SK-N-SH (cell line): ENCODE measurements around the gene SPI1. TPM values are rescaled to one million over a fixed set of nuclear protein-coding genes. Genes with fewer than 3 reads are reported as not detected.

Source experiments
- CTCF ChIA-PET: fragments of 300-600, 350-600 bp; formaldehyde crosslinking; extraction: SDS; loops from one replicate; lab custom pipeline; 2021; lab: Yijun Ruan, JAX
- POLR2A ChIA-PET: fragments of 350-600 bp; sonication (Branson Sonifier 250); formaldehyde crosslinking; extraction: SDS; loops from one replicate; lab custom pipeline; 2020; ENCODE audit warnings: antibody characterized with exemption, inconsistent platforms; lab: Yijun Ruan, JAX
- DNase-seq: peaks from one replicate; pipeline ENCODE4 v3.0.0; 2012
- H2AFZ ChIP-seq: fragments of 200-600 bp; sonication (generic); 2 replicates; pipeline ENCODE4 v1.8.1; 2016; ENCODE audit warnings: antibody characterized with exemption, mild to moderate bottlenecking, low read depth
- H3F3A ChIP-seq: fragments of 200-600 bp; sonication (generic); replicated peaks from 2 replicates; pipeline ENCODE3; 2016; ENCODE audit warnings: antibody characterized with exemption, mild to moderate bottlenecking; ENCODE audit not compliant: insufficient read depth
- H3K27ac ChIP-seq, 2 experiments: fragments of 200-500 bp in 1 of 2; fragments of 200-600 bp in 1 of 2; sonication (Bioruptor generic) in 1 of 2; sonication (generic), shearing (Covaris generic) in 1 of 2; 2 replicates each; pipeline versions ENCODE4 v1.5.1 to v1.6.1; 2014 to 2016; ENCODE audit warnings: low read depth in 2 of 2, inconsistent platforms in 1 of 2, low read length in 1 of 2, mild to moderate bottlenecking in 1 of 2, mixed read lengths in 1 of 2
- H3K27me3 ChIP-seq: fragments of 200-600 bp; sonication (generic), shearing (Covaris generic); 2 replicates; pipeline ENCODE4 v1.6.1; 2016; ENCODE audit warnings: mixed run types; ENCODE audit not compliant: insufficient read depth
- H3K36me3 ChIP-seq, 2 experiments: fragments of 200-500 bp in 1 of 2; fragments of 200-600 bp in 1 of 2; sonication (Bioruptor generic) in 1 of 2; sonication (generic) in 1 of 2; replicated peaks in 1 of 2; 2 replicates each; pipeline versions ENCODE3 to v1.5.1; 2014 to 2016; ENCODE audit warnings: low read length in 1 of 2, mild to moderate bottlenecking in 1 of 2; ENCODE audit not compliant: insufficient read depth in 2 of 2, control insufficient read depth in 1 of 2
- H3K4me1 ChIP-seq, 2 experiments: fragments of 200-500 bp in 1 of 2; fragments of 200-600 bp in 1 of 2; sonication (Bioruptor generic) in 1 of 2; sonication (generic), shearing (Covaris generic) in 1 of 2; 2 replicates each; pipeline versions ENCODE4 v1.5.1 to v1.6.1; 2014 to 2016; ENCODE audit warnings: low read depth in 1 of 2, low read length in 1 of 2, mixed run types in 1 of 2; ENCODE audit not compliant: insufficient read depth in 2 of 2, control insufficient read depth in 1 of 2
- H3K4me2 ChIP-seq: fragments of 200-600 bp; sonication (generic), shearing (Covaris generic); 2 replicates; pipeline ENCODE4 v1.6.1; 2017; ENCODE audit warnings: mixed run types
- H3K4me3 ChIP-seq, 2 experiments: fragments of 200-500 bp in 1 of 2; fragments of 200-600 bp in 1 of 2; sonication (Bioruptor generic) in 1 of 2; sonication (generic), shearing (Covaris generic) in 1 of 2; 2 replicates each; pipeline versions ENCODE4 v1.5.1 to v1.8.1; 2014 to 2016; ENCODE audit warnings: low read depth in 2 of 2, inconsistent platforms in 1 of 2, low read length in 1 of 2, mild to moderate bottlenecking in 1 of 2, mixed read lengths in 1 of 2, moderate library complexity in 1 of 2
- H3K79me2 ChIP-seq: fragments of 200-600 bp; sonication (generic); 2 replicates; pipeline ENCODE4 v1.8.1; 2017; ENCODE audit warnings: mild to moderate bottlenecking; ENCODE audit not compliant: insufficient read depth
- H3K9ac ChIP-seq: fragments of 200-600 bp; sonication (generic); 2 replicates; pipeline ENCODE4 v1.6.1; 2017; ENCODE audit warnings: mixed run types
- H3K9me2 ChIP-seq: fragments of 200-600 bp; sonication (generic); 2 replicates; pipeline ENCODE4 v1.6.1; 2017; ENCODE audit warnings: mixed run types
- H3K9me3 ChIP-seq: fragments of 200-600 bp; sonication (generic); 2 replicates; pipeline ENCODE4 v1.6.1; 2017; ENCODE audit warnings: mixed run types, mild to moderate bottlenecking, moderate library complexity
- H4K20me1 ChIP-seq: fragments of 200-600 bp; sonication (generic); 2 replicates; pipeline ENCODE4 v1.6.1; 2017; ENCODE audit warnings: mild to moderate bottlenecking, mixed run types; ENCODE audit not compliant: insufficient read depth
- CHD2 ChIP-seq: fragments of 150-350 bp; IDR thresholded peaks from 2 replicates; pipeline ENCODE4 v1.6.1; 2018; ENCODE audit warnings: low read length; ENCODE audit not compliant: partially characterized antibody
- ELF1 ChIP-seq: IDR thresholded peaks from 2 replicates; pipeline ENCODE4 v1.4.0; 2012
- EP300 ChIP-seq, 2 experiments: IDR thresholded peaks; 2 replicates each; pipeline versions ENCODE4 v1.4.0 to v1.6.1; 2012; ENCODE audit warnings: borderline replicate concordance in 1 of 2, low read depth in 1 of 2, low read length in 1 of 2
- EZH2phosphoT487 ChIP-seq: fragments of 200-600 bp; sonication (generic); IDR thresholded peaks from 2 replicates; pipeline ENCODE4 v1.6.1; 2017; ENCODE audit warnings: low read depth, mixed run types, mild to moderate bottlenecking, antibody characterized with exemption, moderate library complexity, borderline replicate concordance
- GABPA ChIP-seq: IDR thresholded peaks from 2 replicates; pipeline ENCODE4 v1.4.0; 2012; ENCODE audit warnings: low read depth, mild to moderate bottlenecking
- GATA2 ChIP-seq: sonication (generic); formaldehyde crosslinking; IDR thresholded peaks from 2 replicates; pipeline ENCODE4 v1.5.0; 2020; ENCODE audit warnings: mild to moderate bottlenecking, missing genetic modification reagents
- MXI1 ChIP-seq: IDR thresholded peaks from 2 replicates; pipeline ENCODE4 v1.6.1; 2012; ENCODE audit warnings: mild to moderate bottlenecking, low read depth, low read length, improper control_type of control experiment
- NFIC ChIP-seq: IDR thresholded peaks from 2 replicates; pipeline ENCODE4 v1.4.0; 2012; ENCODE audit warnings: borderline replicate concordance
- POLR2AphosphoS5 ChIP-seq: IDR thresholded peaks from 2 replicates; pipeline ENCODE4 v1.6.1; 2012; ENCODE audit warnings: low read depth, low read length
- RCOR1 ChIP-seq: fragments of 150-350 bp; IDR thresholded peaks from 2 replicates; pipeline ENCODE4 v1.6.1; 2017; ENCODE audit warnings: antibody characterized with exemption, low read length
- RFX5 ChIP-seq: IDR thresholded peaks from 2 replicates; pipeline ENCODE4 v1.6.1; 2012; ENCODE audit warnings: mild to moderate bottlenecking, improper control_type of control experiment, low read length
- RXRA ChIP-seq: IDR thresholded peaks from 2 replicates; pipeline ENCODE4 v1.4.0; 2012; ENCODE audit warnings: low read depth, mild to moderate bottlenecking, borderline replicate concordance
- SMC3 ChIP-seq: IDR thresholded peaks from 2 replicates; pipeline ENCODE4 v1.6.1; 2012; ENCODE audit warnings: low read depth, low read length, improper control_type of control experiment
- TAF1 ChIP-seq: IDR thresholded peaks from 2 replicates; pipeline ENCODE4 v1.6.1; 2012; ENCODE audit warnings: low read depth, mild to moderate bottlenecking, low read length, moderate library complexity, borderline replicate concordance
- YY1 ChIP-seq: IDR thresholded peaks from 2 replicates; pipeline ENCODE4 v1.4.0; 2012; ENCODE audit warnings: low read depth, mild to moderate bottlenecking
- WGBS: methylation state at CpG from one replicate; pipeline ENCODE4 v1.1.6; 2017; ENCODE audit warnings: low lambda C conversion rate; 5-methylcytosine and 5-hydroxymethylcytosine counted together
- polyA plus RNA-seq, 3 experiments: library from polyadenylated mRNA; depleted of rRNA; stranded (reverse); fragments of >200 nt; gene quantifications; 2 replicates each; pipeline ENCODE4 v1.2.3, GENCODE V29; 2012
- TF ChIP-seq, protein P1 (sequence below): IDR thresholded peaks from 2 replicates; pipeline ENCODE4; 2012
- TF ChIP-seq, protein P2 (sequence below): IDR thresholded peaks from 2 replicates; pipeline ENCODE4 v1.4.0; 2012; ENCODE audit warnings: low read depth, borderline replicate concordance
- TF ChIP-seq, protein P3 (sequence below): IDR thresholded peaks from 2 replicates; pipeline ENCODE4 v1.6.1; 2012; ENCODE audit warnings: mild to moderate bottlenecking, low read depth, low read length, moderate library complexity
- TF ChIP-seq, protein P4 (sequence below): IDR thresholded peaks from 2 replicates; pipeline ENCODE4 v1.4.0; 2012; ENCODE audit warnings: low read depth, borderline replicate concordance
- TF ChIP-seq, protein P5 (sequence below): fragments of 150-350 bp; IDR thresholded peaks from 2 replicates; pipeline ENCODE4 v1.6.1; 2017; ENCODE audit warnings: antibody characterized with exemption, low read length, low read depth, borderline replicate concordance
- TF ChIP-seq, protein P6 (sequence below): IDR thresholded peaks from 2 replicates; pipeline ENCODE4 v1.4.0; 2012; ENCODE audit warnings: low read depth

SPI1 gene
- polyA plus RNA-seq, 1 of the 3 experiments (the other 2 are of a cell fraction): not detected

DNA sequence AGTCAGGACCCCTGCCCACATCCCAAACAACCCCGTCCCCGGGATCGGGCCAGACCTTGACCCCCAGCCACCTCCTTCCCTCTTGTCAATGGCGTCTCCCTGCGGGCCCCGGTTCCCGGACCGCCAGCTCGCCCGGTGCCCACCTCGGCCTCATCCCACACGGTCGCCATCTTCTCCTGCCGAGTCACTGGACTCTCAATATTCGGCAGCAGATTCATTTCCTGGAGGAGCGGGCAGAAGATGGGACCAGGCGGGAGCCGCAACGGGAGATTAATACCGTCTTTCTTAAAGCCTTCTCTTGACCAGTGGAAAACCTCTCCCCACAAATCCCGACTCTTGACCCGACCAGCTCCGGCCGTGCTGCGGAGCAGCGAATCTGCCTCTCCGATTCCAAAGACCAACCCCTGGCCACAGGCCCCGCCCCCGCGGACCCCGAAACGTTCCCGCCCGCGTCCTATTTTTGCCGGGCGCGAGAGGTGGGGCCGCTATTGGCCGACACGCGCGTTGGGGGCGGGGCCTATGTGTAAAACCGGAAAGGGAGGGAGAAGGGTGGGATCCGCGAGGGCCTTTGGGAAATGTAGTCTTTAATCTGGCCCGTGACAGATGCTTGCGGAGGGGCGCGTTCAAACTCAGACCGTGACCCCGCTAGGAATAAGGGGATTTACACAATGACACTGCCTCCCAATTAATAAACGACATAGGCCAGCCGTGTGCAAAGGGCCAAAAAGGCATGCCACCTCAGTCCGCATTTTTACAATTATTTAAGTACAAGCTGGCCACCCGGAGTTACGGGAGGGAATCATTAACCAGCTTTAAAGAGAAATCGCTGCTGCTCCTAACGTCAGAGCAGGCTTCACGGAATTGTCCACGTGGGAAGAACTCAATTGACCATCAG lies 48.0 kb upstream of the SPI1 start, which contains the start of gene PSMC3:
TSS of gene PSMC3 (minus strand) at position 378 of the 895 bp plus-strand sequence. CDS start at position 218, 160 bp downstream.
- peak within 1 kb of the TSS; percentile 82 to 91 for H3K27ac ChIP-seq
- no peaks in the 10 kb centered on the region for H3K9me3 ChIP-seq
- H4K20me1 ChIP-seq: no peaks in the 10 kb centered on the region
- POLR2A ChIA-PET: interaction anchor here (0.7 to 2.3 kb wide), 5 partner anchors 9 to 1127 kb away, joined by 3 to 8 read pairs (median 3); no protein-coding TSS in a partner anchor
- H3K27me3 ChIP-seq: no peaks in the 10 kb centered on the region
- peak within 1 kb of the TSS; percentile 97 for H2AFZ ChIP-seq
- WGBS: 1% methylated on average over 49 of the region's 62 CpGs
- H3K4me2 ChIP-seq: peak within 1 kb of the TSS; percentile 98
- H3K9ac ChIP-seq: peak within 1 kb of the TSS; percentile 96
- H3K36me3 ChIP-seq: peaks cover 18 to 22% of the 10 kb centered on the region in 2 experiments
- H3K4me1 ChIP-seq: peaks cover 9 to 10% of the 10 kb centered on the region in 2 experiments; a peak in 3 of 4 replicates
- H3K79me2 ChIP-seq: peaks cover 38% of the 10 kb centered on the region
- H3K4me3 ChIP-seq: peak within 1 kb of the TSS; percentile 64 to 85
- no peaks in the 10 kb centered on the region for H3K9me2 ChIP-seq
- peak; percentile 97 for DNase-seq
- peaks cover 7% of the 10 kb centered on the region for H3F3A ChIP-seq
- CTCF ChIA-PET: interaction anchor here (0.8 to 6.7 kb wide), 6 partner anchors 10 to 71 kb away, joined by 4 to 47 read pairs (median 6); partner anchors contain the start of genes RAPSN and SLC39A13
- no peak for TF ChIP-seq SMC3
- peak; percentile 97 for TF ChIP-seq TAF1
- TF ChIP-seq, protein P1, sequence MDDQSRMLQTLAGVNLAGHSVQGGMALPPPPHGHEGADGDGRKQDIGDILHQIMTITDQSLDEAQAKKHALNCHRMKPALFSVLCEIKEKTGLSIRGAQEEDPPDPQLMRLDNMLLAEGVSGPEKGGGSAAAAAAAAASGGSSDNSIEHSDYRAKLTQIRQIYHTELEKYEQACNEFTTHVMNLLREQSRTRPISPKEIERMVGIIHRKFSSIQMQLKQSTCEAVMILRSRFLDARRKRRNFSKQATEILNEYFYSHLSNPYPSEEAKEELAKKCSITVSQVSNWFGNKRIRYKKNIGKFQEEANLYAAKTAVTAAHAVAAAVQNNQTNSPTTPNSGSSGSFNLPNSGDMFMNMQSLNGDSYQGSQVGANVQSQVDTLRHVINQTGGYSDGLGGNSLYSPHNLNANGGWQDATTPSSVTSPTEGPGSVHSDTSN: no peak
- peak; percentile 97; the same call in 1 of the 2 replicates for TF ChIP-seq MXI1
- TF ChIP-seq, protein P2, sequence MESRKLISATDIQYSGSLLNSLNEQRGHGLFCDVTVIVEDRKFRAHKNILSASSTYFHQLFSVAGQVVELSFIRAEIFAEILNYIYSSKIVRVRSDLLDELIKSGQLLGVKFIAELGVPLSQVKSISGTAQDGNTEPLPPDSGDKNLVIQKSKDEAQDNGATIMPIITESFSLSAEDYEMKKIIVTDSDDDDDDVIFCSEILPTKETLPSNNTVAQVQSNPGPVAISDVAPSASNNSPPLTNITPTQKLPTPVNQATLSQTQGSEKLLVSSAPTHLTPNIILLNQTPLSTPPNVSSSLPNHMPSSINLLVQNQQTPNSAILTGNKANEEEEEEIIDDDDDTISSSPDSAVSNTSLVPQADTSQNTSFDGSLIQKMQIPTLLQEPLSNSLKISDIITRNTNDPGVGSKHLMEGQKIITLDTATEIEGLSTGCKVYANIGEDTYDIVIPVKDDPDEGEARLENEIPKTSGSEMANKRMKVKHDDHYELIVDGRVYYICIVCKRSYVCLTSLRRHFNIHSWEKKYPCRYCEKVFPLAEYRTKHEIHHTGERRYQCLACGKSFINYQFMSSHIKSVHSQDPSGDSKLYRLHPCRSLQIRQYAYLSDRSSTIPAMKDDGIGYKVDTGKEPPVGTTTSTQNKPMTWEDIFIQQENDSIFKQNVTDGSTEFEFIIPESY: no peak
- TF ChIP-seq, protein P3, sequence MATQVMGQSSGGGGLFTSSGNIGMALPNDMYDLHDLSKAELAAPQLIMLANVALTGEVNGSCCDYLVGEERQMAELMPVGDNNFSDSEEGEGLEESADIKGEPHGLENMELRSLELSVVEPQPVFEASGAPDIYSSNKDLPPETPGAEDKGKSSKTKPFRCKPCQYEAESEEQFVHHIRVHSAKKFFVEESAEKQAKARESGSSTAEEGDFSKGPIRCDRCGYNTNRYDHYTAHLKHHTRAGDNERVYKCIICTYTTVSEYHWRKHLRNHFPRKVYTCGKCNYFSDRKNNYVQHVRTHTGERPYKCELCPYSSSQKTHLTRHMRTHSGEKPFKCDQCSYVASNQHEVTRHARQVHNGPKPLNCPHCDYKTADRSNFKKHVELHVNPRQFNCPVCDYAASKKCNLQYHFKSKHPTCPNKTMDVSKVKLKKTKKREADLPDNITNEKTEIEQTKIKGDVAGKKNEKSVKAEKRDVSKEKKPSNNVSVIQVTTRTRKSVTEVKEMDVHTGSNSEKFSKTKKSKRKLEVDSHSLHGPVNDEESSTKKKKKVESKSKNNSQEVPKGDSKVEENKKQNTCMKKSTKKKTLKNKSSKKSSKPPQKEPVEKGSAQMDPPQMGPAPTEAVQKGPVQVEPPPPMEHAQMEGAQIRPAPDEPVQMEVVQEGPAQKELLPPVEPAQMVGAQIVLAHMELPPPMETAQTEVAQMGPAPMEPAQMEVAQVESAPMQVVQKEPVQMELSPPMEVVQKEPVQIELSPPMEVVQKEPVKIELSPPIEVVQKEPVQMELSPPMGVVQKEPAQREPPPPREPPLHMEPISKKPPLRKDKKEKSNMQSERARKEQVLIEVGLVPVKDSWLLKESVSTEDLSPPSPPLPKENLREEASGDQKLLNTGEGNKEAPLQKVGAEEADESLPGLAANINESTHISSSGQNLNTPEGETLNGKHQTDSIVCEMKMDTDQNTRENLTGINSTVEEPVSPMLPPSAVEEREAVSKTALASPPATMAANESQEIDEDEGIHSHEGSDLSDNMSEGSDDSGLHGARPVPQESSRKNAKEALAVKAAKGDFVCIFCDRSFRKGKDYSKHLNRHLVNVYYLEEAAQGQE: 0 out of 2 replicates have a peak, but pooled peaks have one; percentile 55
- TF ChIP-seq, protein P4, sequence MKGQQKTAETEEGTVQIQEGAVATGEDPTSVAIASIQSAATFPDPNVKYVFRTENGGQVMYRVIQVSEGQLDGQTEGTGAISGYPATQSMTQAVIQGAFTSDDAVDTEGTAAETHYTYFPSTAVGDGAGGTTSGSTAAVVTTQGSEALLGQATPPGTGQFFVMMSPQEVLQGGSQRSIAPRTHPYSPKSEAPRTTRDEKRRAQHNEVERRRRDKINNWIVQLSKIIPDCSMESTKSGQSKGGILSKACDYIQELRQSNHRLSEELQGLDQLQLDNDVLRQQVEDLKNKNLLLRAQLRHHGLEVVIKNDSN: no peak
- TF ChIP-seq POLR2AphosphoS5: peak; percentile 85
- TF ChIP-seq GABPA: peak; percentile 84
- no peak for TF ChIP-seq RCOR1
- TF ChIP-seq YY1: peak; percentile 95
- no peak for TF ChIP-seq NFIC
- peak; percentile 61 for TF ChIP-seq CHD2
- no peak for TF ChIP-seq RFX5
- TF ChIP-seq GATA2: no peak
- no peak for TF ChIP-seq EZH2phosphoT487
- TF ChIP-seq, protein P5, sequence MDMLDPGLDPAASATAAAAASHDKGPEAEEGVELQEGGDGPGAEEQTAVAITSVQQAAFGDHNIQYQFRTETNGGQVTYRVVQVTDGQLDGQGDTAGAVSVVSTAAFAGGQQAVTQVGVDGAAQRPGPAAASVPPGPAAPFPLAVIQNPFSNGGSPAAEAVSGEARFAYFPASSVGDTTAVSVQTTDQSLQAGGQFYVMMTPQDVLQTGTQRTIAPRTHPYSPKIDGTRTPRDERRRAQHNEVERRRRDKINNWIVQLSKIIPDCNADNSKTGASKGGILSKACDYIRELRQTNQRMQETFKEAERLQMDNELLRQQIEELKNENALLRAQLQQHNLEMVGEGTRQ: no peak
- no peak for TF ChIP-seq RXRA
- TF ChIP-seq, protein P6, sequence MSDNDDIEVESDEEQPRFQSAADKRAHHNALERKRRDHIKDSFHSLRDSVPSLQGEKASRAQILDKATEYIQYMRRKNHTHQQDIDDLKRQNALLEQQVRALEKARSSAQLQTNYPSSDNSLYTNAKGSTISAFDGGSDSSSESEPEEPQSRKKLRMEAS: peak; percentile 95
- peak; percentile 58 to 95; a peak in 3 of 4 replicates for TF ChIP-seq EP300 (IDR thresholded peaks at IDR 0.05; ENCODE audit: borderline replicate concordance in 1 of 2, low read depth in 1 of 2, low read length in 1 of 2)
- TF ChIP-seq ELF1: peak; percentile 47; the same call in 1 of the 2 replicates
